ENCODE results near the gene NPTXR.

Gene NPTXR

GRCh38 chr22:38786631-38787030, 57.2 kb downstream of the NPTXR start:
- Histone ChIP-seq H3K27me3 (replicated peaks) (no peaks in the 10 kb centered on the region), H3K36me3 (replicated peaks) (peaks cover 3% of the 10 kb centered on the region), H3K27ac (no peak overlapping the region), H3K4me3 (ENCODE audit: low read depth, low read length) (no peak overlapping the region)
- no peak for DNase-seq
- no peak for TF ChIP-seq CTCF (IDR thresholded peaks at IDR 0.05; ENCODE audit: low read depth, low read length, missing control alignments)
- in situ Hi-C loops (cut with HindIII; ENCODE audit: low pct_ligation_motif_present, low sequenced_read_pairs): no loop called here

- H3K4me3 ChIP-seq (ENCODE audit: low read depth, low read length): no peak overlapping the region
- no peaks in the 10 kb centered on the region for H3K27me3 ChIP-seq (replicated peaks)
- H3K36me3 ChIP-seq (replicated peaks): no peaks in the 10 kb centered on the region
- no peak overlapping the region for H3K27ac ChIP-seq
- TF ChIP-seq CTCF (IDR thresholded peaks at IDR 0.05; ENCODE audit: low read depth, low read length, missing control alignments): no peak
- in situ Hi-C loops (cut with HindIII; ENCODE audit: low pct_ligation_motif_present, low sequenced_read_pairs): no loop called here
- no peak for DNase-seq
These were observed 59.0 kb downstream of the NPTXR start for GRCh38 chr22:38784856-38785255.

GRCh38 chr22:38784035-38784434, 59.8 kb downstream of the NPTXR start:
- in situ Hi-C loops (cut with HindIII; ENCODE audit: low pct_ligation_motif_present, low sequenced_read_pairs): no loop called here
- H3K27me3 ChIP-seq (replicated peaks): no peaks in the 10 kb centered on the region
- no peak overlapping the region for H3K4me3 ChIP-seq (ENCODE audit: low read depth, low read length)
- TF ChIP-seq CTCF (IDR thresholded peaks at IDR 0.05; ENCODE audit: low read depth, low read length, missing control alignments): no peak
- no peaks in the 10 kb centered on the region for H3K36me3 ChIP-seq (replicated peaks)
- H3K27ac ChIP-seq: no peak overlapping the region
- DNase-seq: no peak

GRCh38 chr22:38783095-38783615, 60.7 kb downstream of the NPTXR start:
- H3K27me3 ChIP-seq (replicated peaks): no peaks in the 10 kb centered on the region
- in situ Hi-C loops (cut with HindIII; ENCODE audit: low pct_ligation_motif_present, low sequenced_read_pairs): no loop called here

GRCh38 chr22:38782402-38783094, 61.3 kb downstream of the NPTXR start:
- Histone ChIP-seq H3K27me3 (replicated peaks) (no peaks in the 10 kb centered on the region), H3K36me3 (replicated peaks) (no peaks in the 10 kb centered on the region), H3K27ac (no peak overlapping the region), H3K4me3 (ENCODE audit: low read depth, low read length) (no peak overlapping the region)
- in situ Hi-C loops (cut with HindIII; ENCODE audit: low pct_ligation_motif_present, low sequenced_read_pairs): no loop called here
- peak; percentile 43 for DNase-seq
- TF ChIP-seq CTCF (IDR thresholded peaks at IDR 0.05; ENCODE audit: low read depth, low read length, missing control alignments): no peak

More at GRCh38 chr22:38783095-38783615, 60.7 kb downstream of the NPTXR start:
- no peak for TF ChIP-seq CTCF (IDR thresholded peaks at IDR 0.05; ENCODE audit: low read depth, low read length, missing control alignments)
- H3K4me3 ChIP-seq (ENCODE audit: low read depth, low read length): no peak overlapping the region
- DNase-seq: no peak
- no peaks in the 10 kb centered on the region for H3K36me3 ChIP-seq (replicated peaks)
- no peak overlapping the region for H3K27ac ChIP-seq

- no peaks in the 10 kb centered on the region for H3K36me3 ChIP-seq (replicated peaks)
- no peak for DNase-seq
- in situ Hi-C loops (cut with HindIII; ENCODE audit: low pct_ligation_motif_present, low sequenced_read_pairs): no loop called here
- H3K4me3 ChIP-seq (ENCODE audit: low read depth, low read length): no peak overlapping the region
- no peaks in the 10 kb centered on the region for H3K27me3 ChIP-seq (replicated peaks)
- TF ChIP-seq CTCF (IDR thresholded peaks at IDR 0.05; ENCODE audit: low read depth, low read length, missing control alignments): no peak
- H3K27ac ChIP-seq: no peak overlapping the region
These were observed 62.8 kb downstream of the NPTXR start for GRCh38 chr22:38781033-38781432.

All from brain microvascular endothelial cell (primary cell).